Breast epithelium (tissue), 3 donors: ENCODE results near the gene ZGPAT.

ENCODE experiments used
- CTCF ChIP-seq, 3 donors: fragments of 450-650 bp; IDR thresholded peaks; one replicate each; pipeline ENCODE4 v1.5.1; 2016 to 2017; ENCODE audit warnings: antibody characterized with exemption in 3 of 3, mild to moderate bottlenecking in 3 of 3, moderate library complexity in 3 of 3
- POLR2A ChIP-seq: fragments of 450-650 bp; IDR thresholded peaks from one replicate; pipeline ENCODE4 v1.6.1; 2016; ENCODE audit warnings: antibody characterized with exemption, mild to moderate bottlenecking, moderate library complexity

GRCh38 chr20:63718996-63719395, 11.2 kb downstream of the ZGPAT start:
- TF ChIP-seq CTCF (IDR thresholded peaks at IDR 0.05) (no peak), POLR2A (no peak)
